ENCODE measurements around the gene PKMYT1. TPM values are rescaled to one million over a fixed set of nuclear protein-coding genes. Genes with fewer than 3 reads are reported as not detected.

Gene PKMYT1
- total RNA-seq, 1 experiment from 2014 or later, result 105 TPM

GRCh38 chr16:2973093-2973492 lies 7.2 kb downstream of the PKMYT1 start:
- H3K79me2 ChIP-seq (ENCODE audit: low read depth), result peaks cover 6% of the 10 kb centered on the region; the same call in 1 of the 2 replicates
- ChIA-PET CTCF (no interaction called here), POLR2A (ENCODE audit: unreplicated experiment) (interaction anchor here (0.6 kb wide), 1 partner anchor 14 kb away, joined by 4 read pairs; no protein-coding TSS in a partner anchor)
- peaks cover 19% of the 10 kb centered on the region; the same call in 1 of the 2 replicates for H3F3A ChIP-seq (ENCODE audit: insufficient read depth, low read depth)
- no peak overlapping the region for H3K4me3 ChIP-seq
- H3K27me3 ChIP-seq (ENCODE audit: insufficient read depth, low read depth), result no peaks in the 10 kb centered on the region
- intact Hi-C loops (cut with micrococcal nuclease; ENCODE audit: unreplicated experiment), result no loop called here
- TF ChIP-seq CTCF (conservative IDR thresholded peaks at IDR 0.05), result no peak
- no peak for TF ChIP-seq EZH2 (IDR thresholded peaks at IDR 0.05; ENCODE audit: low read depth)
- H3K9me2 ChIP-seq (ENCODE audit: insufficient read depth), result no peaks in the 10 kb centered on the region
- no peaks in the 10 kb centered on the region for H3K9me3 ChIP-seq (ENCODE audit: insufficient read depth, low read depth)
- no peak for DNase-seq
- H3K4me2 ChIP-seq, result no peak overlapping the region
- H4K20me1 ChIP-seq (ENCODE audit: insufficient read depth), result no peaks in the 10 kb centered on the region; the same call in 1 of the 2 replicates
- no peak overlapping the region for H2AFZ ChIP-seq
- no TSS peak for BruUV-seq (replicated peaks)
- no peaks in the 10 kb centered on the region; the same call in 1 of the 2 replicates for H3K4me1 ChIP-seq (replicated peaks; ENCODE audit: insufficient read depth)
- H3K36me3 ChIP-seq (ENCODE audit: low read depth), result no peaks in the 10 kb centered on the region
- no peak overlapping the region for H3K27ac ChIP-seq

GRCh38 chr16:2971985-2972784 lies 8.1 kb downstream of the PKMYT1 start:
- peaks cover 6% of the 10 kb centered on the region; the same call in 1 of the 2 replicates for H3K79me2 ChIP-seq (ENCODE audit: low read depth)
- POLR2A ChIA-PET (ENCODE audit: unreplicated experiment), result interaction anchor here (0.6 kb wide), 1 partner anchor 9 kb away, joined by 3 read pairs; no protein-coding TSS in a partner anchor

More at GRCh38 chr16:2971985-2972784, 8.1 kb downstream of the PKMYT1 start:
- H4K20me1 ChIP-seq (ENCODE audit: insufficient read depth), result no peaks in the 10 kb centered on the region; the same call in 1 of the 2 replicates
- no TSS peak for BruUV-seq (replicated peaks)
- no peak overlapping the region for H3K4me2 ChIP-seq
- intact Hi-C loops (cut with micrococcal nuclease; ENCODE audit: unreplicated experiment), result no loop called here
- no peak overlapping the region for H2AFZ ChIP-seq
- H3K9me3 ChIP-seq (ENCODE audit: insufficient read depth, low read depth), result no peaks in the 10 kb centered on the region
- CTCF ChIA-PET, result no interaction called here
- no peaks in the 10 kb centered on the region for H3K36me3 ChIP-seq (ENCODE audit: low read depth)
- TF ChIP-seq EZH2 (IDR thresholded peaks at IDR 0.05; ENCODE audit: low read depth) (no peak), CTCF (conservative IDR thresholded peaks at IDR 0.05) (no peak)
- peaks cover 19% of the 10 kb centered on the region; the same call in 1 of the 2 replicates for H3F3A ChIP-seq (ENCODE audit: insufficient read depth, low read depth)
- no peaks in the 10 kb centered on the region for H3K27me3 ChIP-seq (ENCODE audit: insufficient read depth, low read depth)
- no peak overlapping the region for H3K4me3 ChIP-seq
- no peak for DNase-seq
- no peaks in the 10 kb centered on the region; the same call in 1 of the 2 replicates for H3K4me1 ChIP-seq (replicated peaks; ENCODE audit: insufficient read depth)
- H3K27ac ChIP-seq, result no peak overlapping the region
- no peaks in the 10 kb centered on the region for H3K9me2 ChIP-seq (ENCODE audit: insufficient read depth)
